SU-DHL-6 (cell line): ENCODE data around the gene PDE1A.

Experiments
- CTCF ChIP-seq: fragments of 200-600 bp; sonication (generic); IDR thresholded peaks from one replicate; pipeline ENCODE4 v1.5.1; 2017; ENCODE audit warnings: antibody characterized with exemption, mild to moderate bottlenecking, low read length, moderate library complexity; ENCODE audit not compliant: insufficient read depth, poor library complexity, severe bottlenecking
- EZH2phosphoT487 ChIP-seq: fragments of 200-600 bp; sonication (generic), shearing (Covaris generic); conservative IDR thresholded peaks from 2 replicates; pipeline ENCODE4 v1.6.1; 2018; ENCODE audit warnings: mild to moderate bottlenecking, antibody characterized with exemption, low read length, moderate library complexity, mixed read lengths

- TF ChIP-seq CTCF, result no peak
- no peak for TF ChIP-seq EZH2phosphoT487
Observed at GRCh38 chr2:182267971-182268370, 158.9 kb downstream of the PDE1A start.
